ENCODE data around the gene SLC13A5.

The SLC13A5 gene

DNA sequence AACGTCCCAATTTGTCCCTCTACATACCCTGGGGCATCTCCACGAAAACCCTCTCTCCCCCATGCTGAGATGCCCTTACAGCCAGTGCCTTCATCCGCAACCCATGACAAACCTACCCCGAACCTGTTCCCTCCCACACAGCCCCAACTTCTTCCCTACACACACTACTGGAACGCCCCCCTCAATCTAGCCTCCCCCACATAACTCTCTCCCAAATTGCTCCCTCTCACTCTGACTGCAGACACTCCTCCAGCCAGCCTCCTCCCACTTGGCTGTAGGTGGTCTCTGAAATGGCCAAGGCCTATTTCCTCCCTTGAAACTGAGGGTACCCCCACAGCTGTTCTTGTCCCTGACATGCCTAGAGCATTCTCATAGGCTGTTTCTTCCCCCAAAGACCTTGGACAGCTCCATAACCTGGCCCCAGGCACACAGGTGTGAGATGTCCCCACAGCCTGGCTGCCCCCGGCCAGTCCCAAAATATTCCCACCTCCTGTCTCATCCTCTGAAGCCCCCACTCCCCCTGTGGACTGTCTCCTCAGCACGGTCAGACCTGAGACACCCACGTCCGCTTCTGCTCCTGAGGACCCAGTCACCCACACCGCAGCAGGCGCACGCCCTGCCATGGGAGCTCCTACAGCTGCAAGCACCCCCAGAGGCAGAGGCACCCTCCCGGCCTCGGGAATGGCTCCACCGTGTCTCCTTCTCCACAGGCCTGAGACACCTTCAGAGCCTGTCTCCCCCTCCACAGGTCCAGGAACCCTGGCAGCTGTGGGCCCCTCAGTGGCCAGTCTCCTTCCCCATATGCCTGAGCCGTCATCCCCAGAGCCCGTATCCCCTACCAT lies 76.3 kb downstream of the SLC13A5 start:
- no peak for DNase-seq

DNA sequence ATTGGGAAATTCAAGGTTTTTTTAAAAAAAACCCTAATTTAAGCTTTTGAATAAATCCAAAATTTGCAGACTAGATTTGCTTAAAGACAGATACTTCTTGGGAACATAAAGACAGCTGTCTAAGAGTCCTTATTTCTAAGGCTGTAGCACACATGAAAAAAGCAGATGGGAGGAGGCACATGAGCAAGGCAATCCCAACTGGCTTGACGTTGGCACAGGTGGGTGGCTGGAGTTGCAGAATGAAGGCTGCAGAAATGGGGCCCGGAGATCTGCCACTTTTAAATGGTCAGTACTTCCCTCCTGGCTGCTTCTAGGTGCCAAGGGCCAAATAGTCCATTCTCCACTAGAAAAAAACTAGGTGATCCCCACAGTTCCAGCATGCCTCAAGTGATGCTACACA lies 77.1 kb downstream of the SLC13A5 start:
- no peak for DNase-seq

Measured in stimulated activated CD4-positive, alpha-beta T cell treated with anti-CD3 and anti-CD28 coated beads, Interleukin-4, amount 100 ng/mL, for 4 hours (primary cell).